Endothelial cell of umbilical vein (primary cell): ENCODE results near the gene HDAC7. TPM values are rescaled to one million over a fixed set of nuclear protein-coding genes. Genes with fewer than 3 reads are reported as not detected.

Experiments used
- BruUV-seq: library from RNA; stranded (reverse); fragments of 400-500 nt; replicated peaks from 2 replicates; lab custom pipeline; 2021; lab: Mats Ljungman, UMichigan
- CTCF ChIA-PET: fragments of 300-600, 350-600 bp; sonication (Branson Sonifier 250); formaldehyde crosslinking; loops from one replicate; lab custom pipeline; 2021; ENCODE audit warnings: antibody characterized with exemption, inconsistent platforms; lab: Charles Lee
- POLR2A ChIA-PET: fragments of 300-600, 350-600 bp; sonication (Branson Sonifier 250); formaldehyde crosslinking; loops from one replicate; lab custom pipeline; 2021; ENCODE audit warnings: antibody characterized with exemption, inconsistent platforms; lab: Charles Lee
- DNase-seq: peaks from one replicate; pipeline ENCODE4 v3.0.0-alpha.2; 2011; ENCODE audit warnings: low read depth, low spot score
- FAIRE-seq: peaks from 2 replicates; lab custom pipeline; 2011; peaks lifted over from hg19 to GRCh38; lab: Jason Lieb, UNC
- H2AFZ ChIP-seq: 2 replicates; pipeline ENCODE4 v1.6.0; 2012; ENCODE audit warnings: low read depth, low read length, control low read depth, inconsistent platforms
- H3K27ac ChIP-seq: 2 replicates; pipeline ENCODE4 v1.5.1; 2011; ENCODE audit warnings: low read depth, mild to moderate bottlenecking, control low read depth, low read length, moderate library complexity; ENCODE audit not compliant: insufficient read depth
- H3K27me3 ChIP-seq, 2 experiments: 2 replicates each; pipeline versions ENCODE4 v1.6.0 to v1.6.1; 2011; ENCODE audit warnings: low read length in 2 of 2, mixed read lengths in 1 of 2; ENCODE audit not compliant: control insufficient read depth in 2 of 2, insufficient read depth in 2 of 2
- H3K36me3 ChIP-seq, 2 experiments: 2 replicates in 1 of 2; 3 replicates in 1 of 2; pipeline ENCODE4 v1.5.1; 2011; ENCODE audit warnings: low read length in 2 of 2, mild to moderate bottlenecking in 1 of 2, moderate library complexity in 1 of 2; ENCODE audit not compliant: control insufficient read depth in 2 of 2, insufficient read depth in 2 of 2; ENCODE audit errors: extremely low read depth in 1 of 2
- H3K4me1 ChIP-seq: 3 replicates; pipeline ENCODE4 v1.5.1; 2011; ENCODE audit warnings: mild to moderate bottlenecking, low read length; ENCODE audit not compliant: control insufficient read depth, insufficient read depth; ENCODE audit errors: extremely low read depth
- H3K4me2 ChIP-seq: 2 replicates; pipeline ENCODE4 v1.6.1; 2011; ENCODE audit warnings: low read length, control low read depth, mixed read lengths; ENCODE audit not compliant: insufficient read depth
- H3K4me3 ChIP-seq, 3 experiments: fragments of 200-600 bp in 1 of 3; sonication (generic), shearing (Covaris generic) in 1 of 3; replicated peaks in 1 of 3; 2 replicates each; pipeline ENCODE4 v1.5.1; 2011 to 2016; ENCODE audit warnings: control low read depth in 3 of 3, low read length in 3 of 3, mild to moderate bottlenecking in 2 of 3, inconsistent platforms in 1 of 3, low read depth in 1 of 3, moderate library complexity in 1 of 3; ENCODE audit not compliant: insufficient read depth in 1 of 3
- H3K79me2 ChIP-seq: 2 replicates; pipeline ENCODE4 v1.6.0; 2012; ENCODE audit warnings: low read length, inconsistent platforms; ENCODE audit not compliant: control insufficient read depth, insufficient read depth
- H3K9ac ChIP-seq: replicated peaks from 2 replicates; pipeline ENCODE3; 2011; ENCODE audit warnings: low read length, control low read depth; ENCODE audit not compliant: insufficient read depth; ENCODE audit errors: extremely low read depth
- H3K9me1 ChIP-seq: replicated peaks from 3 replicates; pipeline ENCODE4 v1.6.0; 2011; ENCODE audit warnings: mild to moderate bottlenecking, low read length; ENCODE audit not compliant: control insufficient read depth, insufficient read depth; ENCODE audit errors: extremely low read depth
- H3K9me3 ChIP-seq: replicated peaks from 2 replicates; pipeline ENCODE4 v1.5.1; 2012; ENCODE audit warnings: low read length, inconsistent platforms; ENCODE audit not compliant: control insufficient read depth, insufficient read depth
- H4K20me1 ChIP-seq: replicated peaks from 2 replicates; pipeline ENCODE3; 2011; ENCODE audit warnings: mild to moderate bottlenecking, low read length; ENCODE audit not compliant: control insufficient read depth, insufficient read depth; ENCODE audit errors: extremely low read depth
- CTCF ChIP-seq, 2 donors: IDR thresholded peaks; 1 replicate in 1 of 2; 2 replicates in 1 of 2; pipeline ENCODE4 v1.5.1; 2011; ENCODE audit warnings: low read length in 2 of 2, mild to moderate bottlenecking in 2 of 2, moderate library complexity in 2 of 2, control low read depth in 1 of 2, inconsistent platforms in 1 of 2, low read depth in 1 of 2; ENCODE audit not compliant: insufficient read depth in 1 of 2; ENCODE audit errors: extremely low read depth in 1 of 2
- EZH2 ChIP-seq: IDR thresholded peaks from 2 replicates; pipeline ENCODE4 v1.6.1; 2012; ENCODE audit warnings: borderline replicate concordance, low read depth, mild to moderate bottlenecking, moderate library complexity, low read length, inconsistent platforms; ENCODE audit not compliant: severe bottlenecking
- FOS ChIP-seq: IDR thresholded peaks from 2 replicates; pipeline ENCODE4 v1.6.1; 2011; ENCODE audit warnings: mild to moderate bottlenecking, low read length, moderate library complexity, borderline replicate concordance; ENCODE audit not compliant: insufficient read depth
- GATA2 ChIP-seq: IDR thresholded peaks from 2 replicates; pipeline ENCODE4 v1.7.0; 2011; ENCODE audit warnings: low read depth, mild to moderate bottlenecking, moderate library complexity, mixed read lengths, low read length; ENCODE audit not compliant: insufficient read length, insufficient read depth
- JUN ChIP-seq: IDR thresholded peaks from 2 replicates; pipeline ENCODE4 v1.6.1; 2011; ENCODE audit warnings: borderline replicate concordance, low read depth; ENCODE audit not compliant: insufficient read length, insufficient read depth
- MAX ChIP-seq: IDR thresholded peaks from 2 replicates; pipeline ENCODE4 v1.6.1; 2011; ENCODE audit not compliant: insufficient read depth, insufficient read length
- MYC ChIP-seq: IDR thresholded peaks from one replicate; pipeline ENCODE4 v1.6.1; 2011; ENCODE audit warnings: mild to moderate bottlenecking, low read depth, low read length
- POLR2A ChIP-seq: IDR thresholded peaks from 2 replicates; pipeline ENCODE4 v1.6.1; 2012; ENCODE audit warnings: low read depth, mild to moderate bottlenecking, control low read depth, low read length
- POLR2AphosphoS5 ChIP-seq: IDR thresholded peaks from 2 replicates; pipeline ENCODE4 v1.6.1; 2012; ENCODE audit warnings: low read depth, mild to moderate bottlenecking, control low read depth, low read length, moderate library complexity; ENCODE audit not compliant: insufficient read depth
- dilution Hi-C: fragments of 300-500 bp; cut with MboI; formaldehyde crosslinking; loops from one replicate; pipeline ENCODE4 v1.15.0; 2019; ENCODE audit warnings: low sequenced_read_pairs; ENCODE audit not compliant: extremely low pct_ligation_motif_present
- intact Hi-C: fragments of 100-400 bp; cut with micrococcal nuclease; formaldehyde crosslinking; loops from one replicate; pipeline ENCODE4 v1.10.0; 2022
- polyA plus RNA-seq, 4 experiments: library from polyadenylated mRNA; depleted of rRNA in 3 of 4; stranded (reverse) in 3 of 4; unstranded in 1 of 4; fragments of >200 nt; gene quantifications; 2 replicates each; pipeline versions ENCODE4 v1.2.1 to v1.2.3, GENCODE V29; 2011 to 2012; ENCODE audit warnings: missing spikeins in 1 of 4
- total RNA-seq: library from RNA; stranded (reverse); gene quantifications from 2 replicates; pipeline ENCODE4 v1.2.3, GENCODE V29; 2021

HDAC7 gene
- total and polyA plus RNA-seq, 2 donors (not counting 3 experiments of a cell fraction or from before 2014, with no cell fraction given), result 119 to 249 TPM

DNA sequence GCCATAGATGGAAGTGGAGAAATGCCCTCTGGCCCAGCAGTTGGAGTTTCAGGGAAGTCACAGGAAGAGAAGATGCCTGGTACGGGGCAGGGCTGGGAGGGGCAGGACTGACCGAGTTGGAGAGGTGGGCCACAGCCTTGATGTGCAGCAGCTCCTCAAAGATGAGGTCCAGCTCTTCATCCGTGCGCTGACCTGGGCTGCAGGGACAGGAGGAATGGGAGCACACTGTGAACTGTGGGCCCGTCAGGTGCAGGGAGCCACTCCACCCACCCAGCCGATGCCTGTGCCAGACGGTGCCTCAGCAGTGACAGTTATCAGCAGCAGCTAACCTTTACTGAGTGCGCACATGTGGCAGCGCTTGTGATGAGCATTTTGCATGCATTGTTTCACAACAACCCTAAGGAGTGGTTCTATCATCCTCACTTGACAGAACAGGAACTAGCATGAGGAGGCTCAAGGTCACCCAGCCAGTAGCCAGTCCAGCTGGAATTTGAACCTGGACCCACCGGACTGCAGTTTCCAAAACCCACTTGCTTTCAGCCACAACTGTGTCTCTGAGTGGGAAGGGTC, 69.4 kb downstream of the HDAC7 start:
- BruUV-seq, result no TSS peak
- Histone ChIP-seq H4K20me1 (no peaks in the 10 kb centered on the region), H3K4me3 (no peak overlapping the region), H3K79me2 (peaks cover 8% of the 10 kb centered on the region), H3K4me2 (no peak overlapping the region), H3K27ac (no peak overlapping the region), H2AFZ (no peak overlapping the region), H3K36me3 (peaks cover 6 to 55% of the 10 kb centered on the region in 2 experiments), H3K9me1 (no peaks in the 10 kb centered on the region), H3K4me1 (peaks cover 28% of the 10 kb centered on the region), H3K27me3 (no peaks in the 10 kb centered on the region), H3K9me3 (no peaks in the 10 kb centered on the region), H3K9ac (no peak overlapping the region)
- TF ChIP-seq POLR2A (no peak), MYC (no peak), CTCF (IDR thresholded peaks at IDR 0.05; ENCODE audit: extremely low read depth in 1 of 2, insufficient read depth in 1 of 2, low read depth in 1 of 2, low read length in 2 of 2) (no peak), MAX (no peak), JUN (no peak), EZH2 (no peak), POLR2AphosphoS5 (no peak), GATA2 (no peak), FOS (no peak)
- dilution Hi-C loops, result no loop called here
- intact Hi-C loops, result no loop called here
- DNase-seq (no peak), FAIRE-seq (no peak)
- ChIA-PET POLR2A (no interaction called here), CTCF (interaction anchor here (1.0 kb wide), 1 partner anchor 87 kb away, joined by 3 read pairs; no protein-coding TSS in a partner anchor)
